ENCODE measurements around the gene NOC4L. TPM values are rescaled to one million over a fixed set of nuclear protein-coding genes. Genes with fewer than 3 reads are reported as not detected.

NOC4L gene
- total RNA-seq, 1 donor from 2014 or later: 16.5 TPM

- H3K9me3 ChIP-seq: no peaks in the 10 kb centered on the region
These were observed 42.1 kb downstream of the NOC4L start for GRCh38 chr12:132186208-132186856.

GRCh38 chr12:132186857-132187620 is 42.8 kb downstream of the NOC4L start:
- Histone ChIP-seq H3K4me1 (peaks cover 5% of the 10 kb centered on the region), H3K36me3 (no peaks in the 10 kb centered on the region), H3K27ac (no peak overlapping the region), H3K9me3 (no peaks in the 10 kb centered on the region), H3K27me3 (no peaks in the 10 kb centered on the region), H3K4me3 (no peak overlapping the region)
- intact Hi-C loops (cut with DNase I): no loop called here
- ATAC-seq (no peak), DNase-seq (no peak)
- TF ChIP-seq, protein P1, sequence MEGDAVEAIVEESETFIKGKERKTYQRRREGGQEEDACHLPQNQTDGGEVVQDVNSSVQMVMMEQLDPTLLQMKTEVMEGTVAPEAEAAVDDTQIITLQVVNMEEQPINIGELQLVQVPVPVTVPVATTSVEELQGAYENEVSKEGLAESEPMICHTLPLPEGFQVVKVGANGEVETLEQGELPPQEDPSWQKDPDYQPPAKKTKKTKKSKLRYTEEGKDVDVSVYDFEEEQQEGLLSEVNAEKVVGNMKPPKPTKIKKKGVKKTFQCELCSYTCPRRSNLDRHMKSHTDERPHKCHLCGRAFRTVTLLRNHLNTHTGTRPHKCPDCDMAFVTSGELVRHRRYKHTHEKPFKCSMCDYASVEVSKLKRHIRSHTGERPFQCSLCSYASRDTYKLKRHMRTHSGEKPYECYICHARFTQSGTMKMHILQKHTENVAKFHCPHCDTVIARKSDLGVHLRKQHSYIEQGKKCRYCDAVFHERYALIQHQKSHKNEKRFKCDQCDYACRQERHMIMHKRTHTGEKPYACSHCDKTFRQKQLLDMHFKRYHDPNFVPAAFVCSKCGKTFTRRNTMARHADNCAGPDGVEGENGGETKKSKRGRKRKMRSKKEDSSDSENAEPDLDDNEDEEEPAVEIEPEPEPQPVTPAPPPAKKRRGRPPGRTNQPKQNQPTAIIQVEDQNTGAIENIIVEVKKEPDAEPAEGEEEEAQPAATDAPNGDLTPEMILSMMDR (IDR thresholded peaks at IDR 0.05): no peak

More at GRCh38 chr12:132186208-132186856, 42.1 kb downstream of the NOC4L start:
- Histone ChIP-seq H3K36me3 (no peaks in the 10 kb centered on the region), H3K27me3 (no peaks in the 10 kb centered on the region), H3K4me3 (peak overlapping the region; percentile 30), H3K4me1 (peaks cover 5% of the 10 kb centered on the region), H3K27ac (no peak overlapping the region)
- intact Hi-C loops (cut with DNase I): no loop called here
- TF ChIP-seq, protein P1 (IDR thresholded peaks at IDR 0.05): no peak
- DNase-seq (no peak), ATAC-seq (no peak)

DNA sequence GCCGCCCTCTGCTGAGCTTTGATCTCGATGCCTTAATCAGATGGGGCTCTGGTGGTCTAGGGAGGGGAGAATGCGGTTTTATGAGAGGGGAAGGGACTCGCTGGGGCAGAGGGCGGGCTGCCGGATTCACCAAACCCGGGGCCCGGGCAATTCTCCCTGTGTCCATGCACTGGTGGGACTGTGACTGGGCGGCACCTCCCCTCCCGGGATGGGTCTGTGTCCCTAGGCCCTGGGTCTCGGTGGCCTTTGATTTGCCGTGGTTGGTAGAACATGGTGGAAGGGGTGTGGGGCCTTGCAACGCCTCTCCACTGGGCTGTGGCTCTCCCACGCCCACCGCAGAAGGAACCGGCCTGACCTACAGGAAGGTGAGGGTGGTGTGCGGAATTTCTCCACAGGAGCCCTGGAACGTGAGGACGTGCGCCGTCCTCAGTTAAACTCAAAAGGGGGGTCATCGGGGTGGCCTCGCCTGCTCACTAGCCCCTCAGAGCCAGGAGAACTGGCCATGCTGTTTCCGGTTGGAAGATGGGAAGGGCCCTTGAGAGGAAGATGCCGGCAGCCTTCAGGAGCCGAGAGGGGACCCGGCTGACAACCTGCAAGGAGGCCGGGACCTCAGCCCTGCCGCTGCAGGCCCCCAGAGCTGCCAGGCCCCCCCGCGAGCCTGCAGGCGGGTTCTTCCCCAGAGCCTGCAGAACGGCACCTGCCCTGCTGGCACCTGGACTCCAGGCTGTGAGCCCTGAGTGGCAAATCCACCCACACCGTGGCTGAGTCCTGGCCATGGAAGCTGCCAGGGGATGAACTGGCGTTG is 43.6 kb downstream of the NOC4L start:
- H3K9me3 ChIP-seq: no peaks in the 10 kb centered on the region
- intact Hi-C loops (cut with DNase I): no loop called here
- no peaks in the 10 kb centered on the region for H3K27me3 ChIP-seq
- H3K36me3 ChIP-seq: no peaks in the 10 kb centered on the region
- DNase-seq (no peak), ATAC-seq (no peak)
- no peak overlapping the region for H3K27ac ChIP-seq
- no peak overlapping the region for H3K4me3 ChIP-seq
- TF ChIP-seq, protein P1 (IDR thresholded peaks at IDR 0.05): no peak
- peaks cover 5% of the 10 kb centered on the region for H3K4me1 ChIP-seq

DNA sequence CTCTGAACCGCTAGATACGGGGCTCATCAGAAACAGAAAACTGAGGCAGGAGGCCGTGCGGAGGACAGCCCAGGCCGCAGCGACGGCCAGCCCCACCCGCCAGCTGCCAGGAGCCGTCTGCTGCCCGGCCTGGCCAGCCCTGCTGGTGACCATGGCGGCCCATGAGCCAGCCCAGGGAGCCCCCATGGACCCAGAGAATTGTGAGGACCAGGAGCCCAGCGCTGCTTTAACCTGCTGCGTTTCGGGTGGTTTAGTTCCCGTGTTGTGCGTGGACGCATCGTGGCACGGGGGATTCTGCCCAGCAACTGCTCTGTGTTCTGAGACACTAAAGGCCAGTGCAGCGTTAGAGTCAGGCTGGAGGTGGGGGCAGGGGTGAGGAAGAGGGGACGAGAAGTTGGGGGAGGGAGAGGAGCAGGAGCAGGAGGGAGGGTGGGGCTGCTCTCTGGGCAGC is 44.2 kb downstream of the NOC4L start:
- no peaks in the 10 kb centered on the region for H3K9me3 ChIP-seq
- no peaks in the 10 kb centered on the region for H3K27me3 ChIP-seq
- DNase-seq (no peak), ATAC-seq (no peak)
- TF ChIP-seq, protein P1 (IDR thresholded peaks at IDR 0.05): no peak
- no peaks in the 10 kb centered on the region for H3K36me3 ChIP-seq
- H3K27ac ChIP-seq: no peak overlapping the region
- intact Hi-C loops (cut with DNase I): no loop called here
- peaks cover 5% of the 10 kb centered on the region for H3K4me1 ChIP-seq
- H3K4me3 ChIP-seq: peak overlapping the region; percentile 71

DNA sequence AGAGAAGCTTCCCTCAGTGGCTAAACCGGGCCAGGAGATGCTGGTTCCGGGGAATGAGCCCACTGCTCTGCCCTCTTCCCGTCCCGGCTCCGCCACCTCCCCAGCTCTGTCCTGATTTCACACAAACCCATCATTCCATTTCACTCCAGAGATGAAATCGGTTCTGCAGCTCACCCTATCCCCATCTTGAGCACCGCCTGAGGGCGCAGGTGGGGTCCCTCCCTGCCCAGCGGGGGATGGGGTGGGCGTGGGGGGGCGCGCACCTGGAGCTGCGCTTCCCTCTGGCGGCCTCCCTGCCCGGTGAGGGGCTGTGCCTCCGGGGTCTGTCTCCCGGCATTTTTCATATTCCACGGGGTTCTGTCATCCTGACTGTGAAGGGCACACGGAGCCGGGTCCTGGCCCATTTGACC is 44.7 kb downstream of the NOC4L start:
- H3K27me3 ChIP-seq: no peaks in the 10 kb centered on the region
- H3K36me3 ChIP-seq: no peaks in the 10 kb centered on the region
- H3K9me3 ChIP-seq: no peaks in the 10 kb centered on the region
- peak overlapping the region; percentile 76 for H3K27ac ChIP-seq
- intact Hi-C loops (cut with DNase I): no loop called here
- TF ChIP-seq, protein P1 (IDR thresholded peaks at IDR 0.05): no peak
- DNase-seq (no peak), ATAC-seq (no peak)
- H3K4me1 ChIP-seq: peaks cover 5% of the 10 kb centered on the region
- H3K4me3 ChIP-seq: peak overlapping the region; percentile 71
